ENCODE measurements around the gene SLC8A1.

GRCh38 chr2:40325116-40325515, 126.8 kb downstream of the SLC8A1 start:
- no peak for TF ChIP-seq CTCF (IDR thresholded peaks at IDR 0.05 in 4 of 5, conservative IDR thresholded peaks at IDR 0.05 in 1 of 5)
- no peak for TF ChIP-seq POLR2A (IDR thresholded peaks at IDR 0.05)
